ENCODE measurements around the gene MINK1.
A peak's percentile ranks its signal among the peaks of the same experiment; 100 is the strongest.

The MINK1 gene

GRCh38 chr17:4833178-4833940, at the start of gene MINK1:
MINK1 (plus strand) TSS chr17:4833340; CDS start chr17:4833584, 244 bp downstream.
- peak; percentile 99 for DNase-seq (ENCODE audit: low read depth, low spot score)

GRCh38 chr17:4785311-4786105, 47.6 kb upstream of the MINK1 start:
- DNase-seq (ENCODE audit: low read depth, low spot score): peak; percentile 22

- peak; percentile 27 for DNase-seq (ENCODE audit: low read depth, low spot score)
These were observed 47.0 kb upstream of the MINK1 start, which contains the start of gene VMO1 for GRCh38 chr17:4786106-4786511. VMO1 (minus strand) TSS chr17:4786364; CDS start chr17:4786352, 12 bp downstream.

- peak; percentile 28 for DNase-seq (ENCODE audit: low read depth, low spot score)
These were observed 46.6 kb upstream of the MINK1 start for GRCh38 chr17:4786516-4786915.

GRCh38 chr17:4788159-4788806, 44.9 kb upstream of the MINK1 start:
- no peak for DNase-seq (ENCODE audit: low read depth, low spot score)

GRCh38 chr17:4788807-4789700, 44.1 kb upstream of the MINK1 start, which contains the start of gene GLTPD2:
GLTPD2 (plus strand) TSS chr17:4788964; CDS start chr17:4789012, 48 bp downstream.
- DNase-seq (ENCODE audit: low read depth, low spot score): peak; percentile 32

- no peak for DNase-seq (ENCODE audit: low read depth, low spot score)
These were observed 43.5 kb upstream of the MINK1 start for GRCh38 chr17:4789701-4789950.

GRCh38 chr17:4789951-4790704, 43.0 kb upstream of the MINK1 start:
- peak; percentile 94 for DNase-seq (ENCODE audit: low read depth, low spot score)

GRCh38 chr17:4790705-4791088, 42.4 kb upstream of the MINK1 start:
- DNase-seq (ENCODE audit: low read depth, low spot score): no peak

- DNase-seq (ENCODE audit: low read depth, low spot score): no peak
These were observed 38.0 kb upstream of the MINK1 start for GRCh38 chr17:4795168-4795567.

GRCh38 chr17:4796552-4796920, 36.6 kb upstream of the MINK1 start:
- peak; percentile 62 for DNase-seq (ENCODE audit: low read depth, low spot score)

GRCh38 chr17:4800462-4801196, 32.5 kb upstream of the MINK1 start:
- DNase-seq (ENCODE audit: low read depth, low spot score): no peak

GRCh38 chr17:4802228-4802627, 30.9 kb upstream of the MINK1 start, which contains the start of gene C17orf114:
C17orf114 (minus strand) TSS chr17:4802328.
- no peak for DNase-seq (ENCODE audit: low read depth, low spot score)

GRCh38 chr17:4806456-4806776, 26.7 kb upstream of the MINK1 start:
- no peak for DNase-seq (ENCODE audit: low read depth, low spot score)

GRCh38 chr17:4806777-4807604, 26.1 kb upstream of the MINK1 start, which contains the start of gene PLD2:
PLD2 (plus strand) TSS chr17:4807152; CDS start chr17:4807773, 621 bp downstream.
- peak; percentile 95 for DNase-seq (ENCODE audit: low read depth, low spot score)

- peak; percentile 26 for DNase-seq (ENCODE audit: low read depth, low spot score)
These were observed 25.3 kb upstream of the MINK1 start for GRCh38 chr17:4807605-4808377.

- DNase-seq (ENCODE audit: low read depth, low spot score): peak; percentile 79
These were observed 24.8 kb upstream of the MINK1 start for GRCh38 chr17:4808378-4808767.

GRCh38 chr17:4810696-4811290, 22.3 kb upstream of the MINK1 start:
- DNase-seq (ENCODE audit: low read depth, low spot score): no peak

Data from astrocyte of the hippocampus (primary cell).